HCT116 (cell line): ENCODE data around the gene SEMA3B. TPM values are rescaled to one million over a fixed set of nuclear protein-coding genes. Genes with fewer than 3 reads are reported as not detected.

Experiments used
- ATAC-seq: fragments of 200-7000 bp; cut with Tn5 transposase; 2 replicates; pipeline ENCODE4 v1.9.1; 2020; ENCODE audit warnings: mild to moderate bottlenecking, moderate library complexity
- BruUV-seq: library from RNA; stranded (reverse); fragments of 400-500 nt; replicated peaks from 2 replicates; lab custom pipeline; 2021; lab: Mats Ljungman, UMichigan
- CTCF ChIA-PET: fragments of 300-600 bp; sonication (Branson Sonifier 250); formaldehyde crosslinking; loops from one replicate; lab custom pipeline; 2021; ENCODE audit warnings: antibody characterized with exemption; lab: Charles Lee
- POLR2A ChIA-PET: fragments of 300-600, 350-600 bp; sonication (Branson Sonifier 250); formaldehyde crosslinking; loops from one replicate; lab custom pipeline; 2021; ENCODE audit warnings: antibody characterized with exemption; lab: Charles Lee
- RAD21 ChIA-PET, 2 experiments: fragments of 300-600 bp; sonication (Branson Sonifier 250); formaldehyde crosslinking; loops; one replicate each; lab custom pipeline; 2023; ENCODE audit warnings: low total read pairs in 2 of 2; ENCODE audit not compliant: uncharacterized antibody in 2 of 2, unreplicated experiment in 2 of 2, low non-redundant PET in 1 of 2; lab: Charles Lee
- DNase-seq: peaks from one replicate; pipeline ENCODE4 v3.0.0-alpha.2; 2010; ENCODE audit warnings: low read depth, low spot score
- H2AFZ ChIP-seq: fragments of 200-600 bp; shearing (Covaris generic), sonication (generic); 2 replicates; pipeline ENCODE4 v1.6.1; 2017; ENCODE audit warnings: low read depth, mixed run types, mixed read lengths, antibody characterized with exemption, low read length; ENCODE audit not compliant: poor library complexity, severe bottlenecking
- H3K27ac ChIP-seq: 2 replicates; pipeline ENCODE4 v1.5.1; 2012; ENCODE audit warnings: low read depth, low read length
- H3K27me3 ChIP-seq: fragments of 200-600 bp; sonication (generic); 2 replicates; pipeline ENCODE4 v1.6.1; 2016; ENCODE audit warnings: mixed run types, low read length, mixed read lengths; ENCODE audit not compliant: insufficient read depth
- H3K36me3 ChIP-seq, 2 experiments: fragments of 200-500 bp in 1 of 2; fragments of 200-600 bp in 1 of 2; sonication (Bioruptor generic) in 1 of 2; sonication (generic) in 1 of 2; 2 replicates each; pipeline versions ENCODE4 v1.5.1 to v1.6.1; 2014 to 2016; ENCODE audit warnings: low read length in 2 of 2, inconsistent platforms in 1 of 2, mixed read lengths in 1 of 2, mixed run types in 1 of 2; ENCODE audit not compliant: insufficient read depth in 2 of 2, control insufficient read depth in 1 of 2
- H3K4me1 ChIP-seq, 2 experiments: fragments of 200-600 bp in 1 of 2; sonication (generic) in 1 of 2; 2 replicates each; pipeline versions ENCODE4 v1.5.1 to v1.6.1; 2012 to 2017; ENCODE audit warnings: low read length in 2 of 2, inconsistent platforms in 1 of 2, mild to moderate bottlenecking in 1 of 2, mixed read lengths in 1 of 2, mixed run types in 1 of 2, moderate library complexity in 1 of 2; ENCODE audit not compliant: insufficient read depth in 2 of 2, control insufficient read depth in 1 of 2
- H3K4me2 ChIP-seq: fragments of 200-600 bp; sonication (generic); 2 replicates; pipeline ENCODE4 v1.6.1; 2017; ENCODE audit warnings: mixed run types, low read length, mixed read lengths
- H3K4me3 ChIP-seq, 2 experiments: fragments of 200-600 bp in 1 of 2; sonication (generic) in 1 of 2; replicated peaks in 1 of 2; 2 replicates each; pipeline ENCODE4 v1.5.1; 2011 to 2016; ENCODE audit warnings: low read length in 2 of 2, control low read depth in 1 of 2, low read depth in 1 of 2, mild to moderate bottlenecking in 1 of 2, mixed read lengths in 1 of 2, mixed run types in 1 of 2
- H3K79me2 ChIP-seq: fragments of 200-600 bp; sonication (generic); 2 replicates; pipeline ENCODE4 v1.6.1; 2017; ENCODE audit warnings: mild to moderate bottlenecking, mixed run types, low read length, moderate library complexity, mixed read lengths; ENCODE audit not compliant: insufficient read depth
- H3K9ac ChIP-seq: fragments of 200-600 bp; sonication (generic); 2 replicates; pipeline ENCODE4 v1.6.1; 2016; ENCODE audit warnings: low read length, mixed read lengths
- H3K9me2 ChIP-seq: fragments of 200-600 bp; sonication (generic), shearing (Covaris generic); 2 replicates; pipeline ENCODE4 v1.6.1; 2017; ENCODE audit warnings: mixed run types, mild to moderate bottlenecking, moderate library complexity; ENCODE audit not compliant: insufficient read depth
- H3K9me3 ChIP-seq, 2 experiments: fragments of 200-500 bp in 1 of 2; fragments of 200-600 bp in 1 of 2; sonication (Bioruptor generic) in 1 of 2; sonication (generic) in 1 of 2; 2 replicates each; pipeline ENCODE4 v1.6.1; 2014 to 2017; ENCODE audit warnings: low read length in 2 of 2, mixed read lengths in 2 of 2, inconsistent platforms in 1 of 2, low read depth in 1 of 2, mild to moderate bottlenecking in 1 of 2, mixed run types in 1 of 2, moderate library complexity in 1 of 2; ENCODE audit not compliant: control insufficient read depth in 1 of 2, insufficient read depth in 1 of 2
- H4K20me1 ChIP-seq: fragments of 200-600 bp; sonication (generic), shearing (Covaris generic); 2 replicates; pipeline ENCODE4 v1.6.1; 2017; ENCODE audit warnings: mixed run types, mild to moderate bottlenecking, moderate library complexity; ENCODE audit not compliant: insufficient read depth
- ATF3 ChIP-seq: IDR thresholded peaks from 2 replicates; pipeline ENCODE4 v1.6.1; 2012
- CBX3 ChIP-seq: IDR thresholded peaks from 2 replicates; pipeline ENCODE4 v1.6.1; 2012; ENCODE audit warnings: low read depth
- CEBPB ChIP-seq: IDR thresholded peaks from 2 replicates; pipeline ENCODE4 v1.6.1; 2012; ENCODE audit warnings: low read depth
- CTCF ChIP-seq, 3 experiments: fragments of 200-600 bp in 1 of 3; sonication (generic) in 1 of 3; IDR thresholded peaks in 2 of 3; conservative IDR thresholded peaks in 1 of 3; 2 replicates each; pipeline ENCODE4 v1.5.1; 2012 to 2017; ENCODE audit warnings: low read depth in 2 of 3, low read length in 2 of 3, antibody characterized with exemption in 1 of 3, borderline replicate concordance in 1 of 3, control low read depth in 1 of 3, mild to moderate bottlenecking in 1 of 3, mixed read lengths in 1 of 3, mixed run types in 1 of 3, moderate library complexity in 1 of 3; ENCODE audit not compliant: insufficient read depth in 1 of 3
- EGR1 ChIP-seq: IDR thresholded peaks from 2 replicates; pipeline ENCODE4 v1.6.1; 2012; ENCODE audit warnings: low read depth
- ELF1 ChIP-seq: IDR thresholded peaks from 2 replicates; pipeline ENCODE4 v1.6.1; 2012; ENCODE audit warnings: low read depth, borderline replicate concordance
- EZH2phosphoT487 ChIP-seq: fragments of 200-600 bp; IDR thresholded peaks from 2 replicates; pipeline ENCODE4 v1.6.1; 2018; ENCODE audit warnings: antibody characterized with exemption, borderline replicate concordance
- FOSL1 ChIP-seq: IDR thresholded peaks from 2 replicates; pipeline ENCODE4 v1.6.1; 2012; ENCODE audit warnings: low read depth
- MAX ChIP-seq: IDR thresholded peaks from 2 replicates; pipeline ENCODE4 v1.6.1; 2012
- POLR2A ChIP-seq: IDR thresholded peaks from 2 replicates; pipeline ENCODE4 v1.7.0; 2011; ENCODE audit warnings: borderline replicate concordance; ENCODE audit not compliant: insufficient read depth, insufficient read length; ENCODE audit errors: extremely low read depth
- POLR2AphosphoS5 ChIP-seq: IDR thresholded peaks from 2 replicates; pipeline ENCODE4 v1.6.1; 2011; ENCODE audit warnings: mild to moderate bottlenecking, low read depth, low read length, moderate library complexity
- RAD21 ChIP-seq: IDR thresholded peaks from 2 replicates; pipeline ENCODE4 v1.6.1; 2012; ENCODE audit warnings: low read depth, mild to moderate bottlenecking
- SIN3A ChIP-seq: IDR thresholded peaks from 2 replicates; pipeline ENCODE4 v1.6.1; 2012; ENCODE audit warnings: low read depth
- SRF ChIP-seq: IDR thresholded peaks from 2 replicates; pipeline ENCODE4 v1.6.1; 2012; ENCODE audit warnings: low read depth
- ZBTB33 ChIP-seq: IDR thresholded peaks from 2 replicates; pipeline ENCODE4 v1.6.1; 2011; ENCODE audit warnings: mild to moderate bottlenecking, low read length, moderate library complexity; ENCODE audit not compliant: insufficient replicate concordance; ENCODE audit errors: extremely low read depth
- intact Hi-C: fragments of 100-400 bp; cut with micrococcal nuclease; formaldehyde crosslinking; loops from 2 replicates; pipeline ENCODE4 v1.10.0; 2022
- total RNA-seq: library from RNA; stranded (reverse); gene quantifications from one replicate; pipeline ENCODE4 v1.2.1, GENCODE V29; 2021; ENCODE audit not compliant: unreplicated experiment

The SEMA3B gene
- total RNA-seq, 1 experiment from 2014 or later: 46.2 TPM

GRCh38 chr3:50236484-50237132 is 32.3 kb upstream of the SEMA3B start:
- intact Hi-C loops: loop anchor here (1.0 kb wide), 1 partner anchor 15 kb away; no protein-coding TSS in a partner anchor
- H3K79me2 ChIP-seq: peaks cover 53% of the 10 kb centered on the region

GRCh38 chr3:50237133-50237651 is 31.8 kb upstream of the SEMA3B start:
- H3K4me1 ChIP-seq: peaks cover 43 to 55% of the 10 kb centered on the region in 2 experiments
- ChIA-PET POLR2A (interaction anchor here (3.5 kb wide), 1 partner anchor 10 kb away, joined by 34 read pairs; no protein-coding TSS in a partner anchor), RAD21 (no interaction called here), CTCF (interaction anchor here (2.9 kb wide), 1 partner anchor 9 kb away, joined by 26 read pairs; no protein-coding TSS in a partner anchor)
- H3K27me3 ChIP-seq: no peaks in the 10 kb centered on the region
- H3K4me3 ChIP-seq: peak overlapping the region; percentile 80 to 89
- 0 out of 2 replicates have a peak, but pooled peaks cover 4% of the 10 kb centered on the region for H4K20me1 ChIP-seq
- TF ChIP-seq SIN3A (no peak), CEBPB (no peak), ATF3 (no peak), SRF (no peak), POLR2AphosphoS5 (no peak), MAX (no peak), CTCF (IDR thresholded peaks at IDR 0.05 in 2 of 3, conservative IDR thresholded peaks at IDR 0.05 in 1 of 3; ENCODE audit: borderline replicate concordance in 1 of 3, insufficient read depth in 1 of 3, low read depth in 2 of 3, low read length in 2 of 3) (no peak), ELF1 (no peak), FOSL1 (no peak), POLR2A (no peak), EGR1 (no peak), ZBTB33 (no peak), RAD21 (no peak)
- DNase-seq (no peak), ATAC-seq (no peak)
- H3K36me3 ChIP-seq: peaks cover 0 to 5% of the 10 kb centered on the region in 2 experiments; a peak in 1 of 4 replicates
- peak overlapping the region; percentile 79 for H3K9ac ChIP-seq
- H3K27ac ChIP-seq: peak overlapping the region; percentile 81
- no peak overlapping the region for H2AFZ ChIP-seq
- H3K9me3 ChIP-seq: no peaks in the 10 kb centered on the region
- H3K79me2 ChIP-seq: peaks cover 59% of the 10 kb centered on the region
- peak overlapping the region; percentile 86 for H3K4me2 ChIP-seq
- no peaks in the 10 kb centered on the region for H3K9me2 ChIP-seq
- intact Hi-C loops: no loop called here
- BruUV-seq: TSS peak; percentile 43

More at GRCh38 chr3:50236484-50237132, 32.3 kb upstream of the SEMA3B start:
- H3K4me3 ChIP-seq: peak overlapping the region; percentile 80 to 89
- H3K9ac ChIP-seq: peak overlapping the region; percentile 79
- TF ChIP-seq CBX3 (no peak), EZH2phosphoT487 (no peak), ELF1 (no peak)
- H4K20me1 ChIP-seq: 0 out of 2 replicates have a peak, but pooled peaks cover 4% of the 10 kb centered on the region
- no peak for DNase-seq
- ATAC-seq: no peak
- H3K36me3 ChIP-seq: peaks cover 0 to 5% of the 10 kb centered on the region in 2 experiments; a peak in 1 of 4 replicates
- peak overlapping the region; percentile 86 for H3K4me2 ChIP-seq
- ChIA-PET POLR2A (interaction anchor here (1.1 to 3.5 kb wide), 3 partner anchors 10 to 60 kb away, joined by 3 to 34 read pairs (median 3); no protein-coding TSS in a partner anchor), CTCF (interaction anchor here (2.9 kb wide), 1 partner anchor 10 kb away, joined by 26 read pairs; no protein-coding TSS in a partner anchor), RAD21 (no interaction called here)
- no peaks in the 10 kb centered on the region for H3K9me2 ChIP-seq
- H3K4me1 ChIP-seq: peaks cover 43 to 55% of the 10 kb centered on the region in 2 experiments
- no peaks in the 10 kb centered on the region for H3K27me3 ChIP-seq
- H3K9me3 ChIP-seq: no peaks in the 10 kb centered on the region
- no peak overlapping the region for H2AFZ ChIP-seq
- no TSS peak for BruUV-seq
- H3K27ac ChIP-seq: peak overlapping the region; percentile 81
